Prostate gland (tissue), 2 donors: Measurements from ENCODE around the gene R3HDML.

ENCODE experiments used
- CTCF ChIP-seq, 4 experiments: fragments of 200-600 bp in 2 of 4; fragments of 450-650 bp in 2 of 4; sonication (generic) in 2 of 4; IDR thresholded peaks; 1 replicate in 3 of 4; 2 replicates in 1 of 4; pipeline ENCODE4 v1.5.1; 2016 to 2019; ENCODE audit warnings: antibody characterized with exemption in 4 of 4, mild to moderate bottlenecking in 2 of 4, moderate library complexity in 2 of 4
- POLR2A ChIP-seq: fragments of 450-650 bp; IDR thresholded peaks from one replicate; pipeline ENCODE4 v1.6.1; 2016; ENCODE audit warnings: antibody characterized with exemption, mild to moderate bottlenecking

GRCh38 chr20:44393608-44394451 is 57.0 kb downstream of the R3HDML start:
- TF ChIP-seq POLR2A (no peak), CTCF (IDR thresholded peaks at IDR 0.05) (no peak)
